Measurements from ENCODE around the gene DND1. TPM values are rescaled to one million over a fixed set of nuclear protein-coding genes. Genes with fewer than 3 reads are reported as not detected.
"Not testable (repeated sequence)": the region's sequence is repeated elsewhere in the genome, so short reads cannot be mapped to it uniquely, and the experiment has no call there.

DND1 gene
- total RNA-seq, 1 experiment from 2014 or later, result 1.8 TPM

GRCh38 chr5:140627972-140628371 is 45.4 kb downstream of the DND1 start:
- TF ChIP-seq CTCF (IDR thresholded peaks at IDR 0.05; ENCODE audit: insufficient read depth in 1 of 2, low read depth in 1 of 2, low read length in 1 of 2, severe bottlenecking in 1 of 2, unreplicated experiment in 1 of 2), result no peak
- DNase-seq, result no peak
- Histone ChIP-seq H3K27me3 (replicated peaks; ENCODE audit: control insufficient read depth, insufficient read depth, low read length) (no peaks in the 10 kb centered on the region), H3K4me1 (no peaks in the 10 kb centered on the region), H3K9me3 (peaks cover 24% of the 10 kb centered on the region), H3K4me3 (ENCODE audit: low read depth, low read length) (no peak overlapping the region), H3K36me3 (ENCODE audit: control insufficient read depth, insufficient read depth, low read length) (no peaks in the 10 kb centered on the region)
- POLR2A ChIA-PET, result no interaction called here
- BruUV-seq (replicated peaks), result no TSS peak
- Mint-ChIP-seq H3K9me3 (ENCODE audit: unreplicated experiment) (peaks cover 16% of the 10 kb centered on the region), H3K4me3 (ENCODE audit: unreplicated experiment) (no peak overlapping the region), H3K36me3 (ENCODE audit: insufficient read depth, unreplicated experiment) (peaks cover 16% of the 10 kb centered on the region), H3K4me1 (ENCODE audit: low read depth, unreplicated experiment) (no peaks in the 10 kb centered on the region), H3K27ac (ENCODE audit: unreplicated experiment) (no peak overlapping the region), H3K27me3 (ENCODE audit: insufficient read depth, unreplicated experiment) (no peaks in the 10 kb centered on the region)
- intact Hi-C loops (cut with micrococcal nuclease; ENCODE audit: unreplicated experiment), result no loop called here
- CTCF ChIA-PET, result no interaction called here

GRCh38 chr5:140624886-140625285 is 48.5 kb downstream of the DND1 start:
- H3K36me3 Mint-ChIP-seq (ENCODE audit: insufficient read depth, unreplicated experiment); H3K27me3 Mint-ChIP-seq (ENCODE audit: insufficient read depth, unreplicated experiment); intact Hi-C loops (cut with micrococcal nuclease; ENCODE audit: unreplicated experiment); H3K4me1 Mint-ChIP-seq (ENCODE audit: low read depth, unreplicated experiment); POLR2A ChIA-PET; H3K27ac Mint-ChIP-seq (ENCODE audit: unreplicated experiment); H3K4me1 ChIP-seq; DNase-seq; H3K36me3 ChIP-seq (ENCODE audit: control insufficient read depth, insufficient read depth, low read length); H3K27me3 ChIP-seq (replicated peaks; ENCODE audit: control insufficient read depth, insufficient read depth, low read length); H3K4me3 Mint-ChIP-seq (ENCODE audit: unreplicated experiment); CTCF ChIA-PET; BruUV-seq (replicated peaks); H3K4me3 ChIP-seq (ENCODE audit: low read depth, low read length): not testable (repeated sequence)
- H3K9me3 ChIP-seq, result peaks cover 24% of the 10 kb centered on the region
- H3K9me3 Mint-ChIP-seq (ENCODE audit: unreplicated experiment), result peaks cover 16% of the 10 kb centered on the region

GRCh38 chr5:140623061-140623460 is 50.3 kb downstream of the DND1 start:
- POLR2A ChIA-PET; H3K4me1 Mint-ChIP-seq (ENCODE audit: low read depth, unreplicated experiment); intact Hi-C loops (cut with micrococcal nuclease; ENCODE audit: unreplicated experiment); DNase-seq; H3K4me1 ChIP-seq; H3K36me3 Mint-ChIP-seq (ENCODE audit: insufficient read depth, unreplicated experiment); H3K27me3 Mint-ChIP-seq (ENCODE audit: insufficient read depth, unreplicated experiment); H3K36me3 ChIP-seq (ENCODE audit: control insufficient read depth, insufficient read depth, low read length); BruUV-seq (replicated peaks); H3K27ac Mint-ChIP-seq (ENCODE audit: unreplicated experiment); H3K4me3 Mint-ChIP-seq (ENCODE audit: unreplicated experiment); H3K4me3 ChIP-seq (ENCODE audit: low read depth, low read length); CTCF ChIA-PET; H3K27me3 ChIP-seq (replicated peaks; ENCODE audit: control insufficient read depth, insufficient read depth, low read length): not testable (repeated sequence)
- H3K9me3 ChIP-seq, result peaks cover 10% of the 10 kb centered on the region
- H3K9me3 Mint-ChIP-seq (ENCODE audit: unreplicated experiment), result peaks cover 16% of the 10 kb centered on the region

GRCh38 chr5:140622301-140622700 is 51.1 kb downstream of the DND1 start:
- BruUV-seq (replicated peaks), result no TSS peak
- no peaks in the 10 kb centered on the region for H3K36me3 ChIP-seq (ENCODE audit: control insufficient read depth, insufficient read depth, low read length)
- H3K27ac Mint-ChIP-seq (ENCODE audit: unreplicated experiment), result no peak overlapping the region
- H3K27me3 ChIP-seq (replicated peaks; ENCODE audit: control insufficient read depth, insufficient read depth, low read length), result no peaks in the 10 kb centered on the region
- H3K36me3 Mint-ChIP-seq (ENCODE audit: insufficient read depth, unreplicated experiment), result peaks cover 6% of the 10 kb centered on the region
- no peak for TF ChIP-seq CTCF (IDR thresholded peaks at IDR 0.05; ENCODE audit: insufficient read depth in 1 of 2, low read depth in 1 of 2, low read length in 1 of 2, severe bottlenecking in 1 of 2, unreplicated experiment in 1 of 2)
- ChIA-PET CTCF (no interaction called here), POLR2A (no interaction called here)
- intact Hi-C loops (cut with micrococcal nuclease; ENCODE audit: unreplicated experiment), result no loop called here
- no peaks in the 10 kb centered on the region for H3K4me1 ChIP-seq
- no peaks in the 10 kb centered on the region for H3K4me1 Mint-ChIP-seq (ENCODE audit: low read depth, unreplicated experiment)
- peaks cover 6% of the 10 kb centered on the region; the same call in 1 of the 2 replicates for H3K9me3 ChIP-seq
- H3K9me3 Mint-ChIP-seq (ENCODE audit: unreplicated experiment), result peaks cover 16% of the 10 kb centered on the region
- no peak overlapping the region for H3K4me3 Mint-ChIP-seq (ENCODE audit: unreplicated experiment)
- H3K27me3 Mint-ChIP-seq (ENCODE audit: insufficient read depth, unreplicated experiment), result no peaks in the 10 kb centered on the region
- no peak for DNase-seq
- no peak overlapping the region for H3K4me3 ChIP-seq (ENCODE audit: low read depth, low read length)

Small RNA genes within 50 kb of the gene (microRNA-seq; reads per million reads assigned to microRNA genes)
- not detected for gene MIR3655

Other genes starting within 250 kb of the DND1 start
- gene EIF4EBP3, start 125.9 kb downstream of the DND1 start, total RNA-seq (2022), result 7.6 and 8.0 TPM in 2 replicates
- 44.0 and 50.3 TPM in 2 replicates for gene SRA1, start 116.1 kb downstream of the DND1 start, total RNA-seq (2022)
- gene APBB3, start 109.0 kb downstream of the DND1 start, total RNA-seq (2022), result 23.4 and 25.1 TPM in 2 replicates
- gene SLC35A4, start 108.7 kb downstream of the DND1 start, total RNA-seq (2022), result 79.5 and 91.3 TPM in 2 replicates
- gene CD14, start 40.4 kb downstream of the DND1 start, total RNA-seq (2022), result 11.5 and 13.3 TPM in 2 replicates
- 37.8 and 46.4 TPM in 2 replicates for gene TMCO6, start 34.1 kb downstream of the DND1 start, total RNA-seq (2022)
- gene NDUFA2, start 25.9 kb downstream of the DND1 start, total RNA-seq (2022), result 88.7 and 99.4 TPM in 2 replicates
- gene IK, start 25.7 kb downstream of the DND1 start, total RNA-seq (2022), result 111 and 112 TPM in 2 replicates
- gene WDR55, start 8.7 kb downstream of the DND1 start, total RNA-seq (2022), result 38.8 and 40.2 TPM in 2 replicates
- 82.4 and 83.5 TPM in 2 replicates for gene HARS1, start 17.8 kb upstream of the DND1 start, total RNA-seq (2022)
- gene HARS2, start 17.9 kb upstream of the DND1 start, total RNA-seq (2022), result 36.5 and 38.6 TPM in 2 replicates
- gene ZMAT2, start 26.9 kb upstream of the DND1 start, total RNA-seq (2022), result 73.1 and 76.6 TPM in 2 replicates
- gene PCDHA1, start 112.6 kb upstream of the DND1 start, total RNA-seq (2022), result 0.07 TPM in 1 of 2 replicates, not detected in the other
- not detected in 2 replicates for gene PCDHA2, start 121.3 kb upstream of the DND1 start, total RNA-seq (2022)
- not detected in 2 replicates for gene PCDHA3, start 127.5 kb upstream of the DND1 start, total RNA-seq (2022)
- gene PCDHA4, start 133.5 kb upstream of the DND1 start, total RNA-seq (2022), result 0.07 TPM in 1 of 2 replicates, not detected in the other
- gene PCDHA5, start 148.0 kb upstream of the DND1 start, total RNA-seq (2022), result not detected in 2 replicates
- 0.09 TPM in 1 of 2 replicates, not detected in the other for gene PCDHA6, start 154.4 kb upstream of the DND1 start, total RNA-seq (2022)
- not detected in 2 replicates for gene PCDHA7, start 160.7 kb upstream of the DND1 start, total RNA-seq (2022)
- gene PCDHA8, start 167.6 kb upstream of the DND1 start, total RNA-seq (2022), result not detected in 2 replicates
- not detected in 2 replicates for gene PCDHA9, start 174.8 kb upstream of the DND1 start, total RNA-seq (2022)
- gene PCDHA10, start 182.3 kb upstream of the DND1 start, total RNA-seq (2022), result 0.02 and 0.07 TPM in 2 replicates
- not detected in 2 replicates for gene PCDHA11, start 195.4 kb upstream of the DND1 start, total RNA-seq (2022)
- gene PCDHA12, start 201.7 kb upstream of the DND1 start, total RNA-seq (2022), result not detected in 2 replicates
- gene PCDHA13, start 208.5 kb upstream of the DND1 start, total RNA-seq (2022), result not detected in 2 replicates

Measured in Caco-2 (cell line).